CD4-positive, alpha-beta T cell treated with Interleukin-10 for 1 hour (primary cell): Measurements from ENCODE around the gene AHI1.
"Not testable (repeated sequence)": the region's sequence is repeated elsewhere in the genome, so short reads cannot be mapped to it uniquely, and the experiment has no call there.

Experiments used
- DNase-seq: peaks from one replicate; pipeline ENCODE4 v3.0.0-alpha.2; 2020

Gene AHI1

GRCh38 chr6:135505222-135505621 is 7.7 kb upstream of the AHI1 start:
- DNase-seq: no peak

- no peak for DNase-seq
These were observed 7.2 kb upstream of the AHI1 start for GRCh38 chr6:135504734-135505133.

- DNase-seq: no peak
These were observed 6.3 kb upstream of the AHI1 start for GRCh38 chr6:135503703-135504475.

- DNase-seq: no peak
These were observed 2.2 kb upstream of the AHI1 start for GRCh38 chr6:135499441-135500340.

- peak; percentile 81 for DNase-seq
These were observed 773 bp upstream of the AHI1 start for GRCh38 chr6:135498185-135498841.

- DNase-seq: no peak
These were observed 634 bp downstream of the AHI1 start for GRCh38 chr6:135496800-135497411.

- no peak for DNase-seq
These were observed 4.2 kb downstream of the AHI1 start for GRCh38 chr6:135493218-135493961.

- no peak for DNase-seq
These were observed 7.2 kb downstream of the AHI1 start for GRCh38 chr6:135490381-135490780.

- DNase-seq: no peak
These were observed 9.5 kb downstream of the AHI1 start for GRCh38 chr6:135488023-135488422.

GRCh38 chr6:135483903-135484302 is 13.6 kb downstream of the AHI1 start:
- not testable (repeated sequence) for DNase-seq

GRCh38 chr6:135481783-135482369 is 15.7 kb downstream of the AHI1 start:
- DNase-seq: no peak

GRCh38 chr6:135479601-135480000 is 17.9 kb downstream of the AHI1 start:
- DNase-seq: no peak

GRCh38 chr6:135478626-135479025 is 18.9 kb downstream of the AHI1 start:
- no peak for DNase-seq

GRCh38 chr6:135475292-135475886 is 22.2 kb downstream of the AHI1 start:
- DNase-seq: no peak

- no peak for DNase-seq
These were observed 23.2 kb downstream of the AHI1 start for GRCh38 chr6:135474362-135474761.

GRCh38 chr6:135465903-135466302 is 31.6 kb downstream of the AHI1 start:
- no peak for DNase-seq

- DNase-seq: no peak
These were observed 32.2 kb downstream of the AHI1 start for GRCh38 chr6:135465307-135465706.

- no peak for DNase-seq
These were observed 32.9 kb downstream of the AHI1 start for GRCh38 chr6:135464634-135465033.

- no peak for DNase-seq
These were observed 36.3 kb downstream of the AHI1 start for GRCh38 chr6:135461208-135461607.

GRCh38 chr6:135458051-135458450 is 39.5 kb downstream of the AHI1 start:
- no peak for DNase-seq

GRCh38 chr6:135451617-135452190 is 45.8 kb downstream of the AHI1 start:
- DNase-seq: peak; percentile 60
